Caki2 (cell line): ENCODE results near the gene HSPB9. TPM values are rescaled to one million over a fixed set of nuclear protein-coding genes. Genes with fewer than 3 reads are reported as not detected.

Experiments used
- DNase-seq: peaks from one replicate; pipeline ENCODE4 v3.0.0-alpha.2; 2015; ENCODE audit warnings: low read depth
- in situ Hi-C: cut with HindIII; loops from 2 replicates; pipeline ENCODE4 v1.10.0; 2016; ENCODE audit warnings: low sequenced_read_pairs, low pct_unique_long_range_greater_than_20kb, mixed read lengths
- total RNA-seq: library from RNA; depleted of rRNA; stranded (reverse); fragments of >200 nt; shearing (Covaris generic); gene quantifications from 2 replicates; pipeline ENCODE4 v1.2.3, GENCODE V29; 2014; ENCODE audit warnings: low replicate concordance

HSPB9 gene
- total RNA-seq, 1 experiment from 2014 or later = 0.20 TPM

- DNase-seq = no peak
- in situ Hi-C loops = no loop called here
Measured at GRCh38 chr17:42114118-42114517, 8.5 kb upstream of the HSPB9 start.

DNA sequence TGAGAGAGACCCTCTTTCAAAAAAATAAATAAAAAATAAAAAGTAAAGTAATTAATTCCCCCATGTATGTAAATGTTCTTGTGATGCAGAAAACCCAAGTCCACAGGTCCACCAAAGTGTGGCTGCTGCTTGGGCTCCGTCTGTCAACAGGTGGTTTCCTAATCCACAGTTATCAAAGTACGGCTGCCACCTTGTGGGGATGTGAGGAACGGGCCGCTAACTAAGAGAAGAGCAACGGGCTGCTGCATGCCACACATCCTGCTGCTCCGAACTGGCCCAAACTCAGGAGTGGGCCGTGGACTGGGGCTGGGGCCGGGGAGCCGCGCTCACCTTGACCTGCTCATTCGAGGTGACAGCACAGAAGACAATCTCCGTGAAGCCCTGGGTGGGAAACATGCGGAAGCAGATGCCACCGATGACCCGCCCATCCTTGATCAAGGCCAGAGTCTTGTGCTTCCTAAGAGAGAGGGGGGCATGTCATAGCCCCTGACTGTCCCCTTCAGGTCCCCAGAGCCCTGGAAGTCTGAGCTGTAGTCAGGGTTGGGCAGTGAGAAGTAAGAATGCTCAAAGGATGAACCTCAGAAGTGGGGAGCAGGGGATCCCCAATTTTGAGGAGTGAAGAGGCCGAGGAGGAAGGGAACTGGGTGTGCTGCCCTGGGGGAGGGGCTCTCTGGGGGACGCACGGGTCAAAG is 5.8 kb upstream of the HSPB9 start:
- in situ Hi-C loops = no loop called here
- DNase-seq = peak; percentile 67

- in situ Hi-C loops = no loop called here
- no peak for DNase-seq
Measured at GRCh38 chr17:42117397-42118125, 5.0 kb upstream of the HSPB9 start.

- in situ Hi-C loops = no loop called here
Measured at GRCh38 chr17:42118126-42118510, 4.5 kb upstream of the HSPB9 start.

GRCh38 chr17:42118545-42118944 is 4.1 kb upstream of the HSPB9 start:
- DNase-seq = no peak
- in situ Hi-C loops = no loop called here

More at GRCh38 chr17:42118126-42118510, 4.5 kb upstream of the HSPB9 start:
- no peak for DNase-seq

- in situ Hi-C loops = no loop called here
Measured at GRCh38 chr17:42119301-42119700, 3.3 kb upstream of the HSPB9 start.

DNA sequence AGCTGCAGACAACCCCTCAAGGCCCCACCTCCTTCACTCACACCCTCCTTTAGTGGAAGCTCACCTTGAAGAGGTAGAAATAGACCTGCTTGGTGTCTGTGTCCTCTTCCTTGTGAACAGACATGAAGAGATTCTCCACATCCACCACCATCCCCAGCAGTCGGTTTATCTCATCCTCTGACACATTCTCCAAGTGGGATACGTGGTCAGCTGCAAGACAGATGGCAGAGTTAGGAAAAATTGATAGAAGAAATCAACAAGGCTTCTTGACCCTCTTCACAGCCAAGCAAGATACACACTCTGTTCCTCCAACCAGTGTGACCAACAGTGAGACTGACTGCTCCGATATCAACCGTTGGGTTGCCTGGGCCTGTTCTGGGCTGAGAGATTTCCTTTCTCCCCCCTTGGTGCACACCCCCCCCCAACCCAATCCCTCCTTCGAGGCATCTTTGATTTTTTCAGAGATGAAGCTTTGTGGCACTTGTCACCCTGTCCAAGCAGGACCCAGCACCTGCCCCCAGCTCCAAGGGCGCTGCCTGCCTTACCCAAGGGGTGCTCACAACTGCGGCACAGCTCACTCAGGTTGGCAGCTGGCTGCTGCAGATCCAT is 2.3 kb upstream of the HSPB9 start:
- DNase-seq = no peak
- in situ Hi-C loops = no loop called here

More at GRCh38 chr17:42119301-42119700, 3.3 kb upstream of the HSPB9 start:
- no peak for DNase-seq

GRCh38 chr17:42120770-42121769 is 1.5 kb upstream of the HSPB9 start, which contains the start of gene KAT2A:
KAT2A (minus strand) TSS chr17:42121367; CDS start chr17:42121304, 63 bp downstream.
- in situ Hi-C loops = no loop called here
- peak; percentile 52 for DNase-seq

DNA sequence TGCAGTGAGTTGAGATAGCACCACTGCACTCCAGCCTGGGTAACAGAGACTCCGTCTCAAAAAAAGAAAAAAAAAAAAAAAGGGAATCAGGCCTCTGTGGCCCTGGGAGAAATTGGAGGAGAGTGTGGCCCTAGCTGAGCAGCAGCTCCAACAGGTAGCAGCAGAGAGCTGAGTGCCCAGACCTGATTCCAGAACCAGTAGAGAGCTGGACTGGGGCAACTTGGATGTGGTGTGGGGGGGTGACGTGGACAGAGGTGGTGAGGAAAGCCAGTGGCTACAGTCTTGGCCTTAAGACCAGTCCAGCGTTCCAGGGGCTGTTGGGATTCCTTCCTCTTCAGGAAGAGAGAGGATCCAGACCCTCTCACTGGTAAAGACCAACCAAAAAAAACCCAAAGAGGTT is 1.7 kb downstream of the HSPB9 start:
- in situ Hi-C loops = no loop called here
- no peak for DNase-seq

DNA sequence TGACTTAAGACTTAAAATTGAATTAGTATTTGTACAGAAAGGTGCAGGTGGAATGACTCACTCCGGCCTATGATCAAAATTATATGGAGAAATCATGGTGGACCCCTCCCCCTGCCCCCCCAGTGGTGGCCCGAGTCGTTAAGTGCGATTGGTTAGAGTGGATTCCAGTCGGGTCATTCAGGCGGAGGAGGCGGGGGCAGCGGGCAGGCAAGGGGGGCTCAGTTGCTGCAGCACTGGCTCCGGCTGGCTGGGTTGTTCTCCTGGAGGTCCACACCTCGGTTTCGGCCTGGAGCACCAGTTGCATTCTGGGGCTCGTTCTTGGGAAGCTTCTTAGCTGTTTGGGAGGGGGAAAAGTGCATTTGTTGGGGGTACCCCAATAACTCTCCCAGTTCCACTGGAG is 3.0 kb downstream of the HSPB9 start:
- DNase-seq = no peak
- in situ Hi-C loops = no loop called here

- DNase-seq = no peak
- in situ Hi-C loops = no loop called here
Measured at GRCh38 chr17:42126836-42127235, 4.2 kb downstream of the HSPB9 start.

- in situ Hi-C loops = no loop called here
- DNase-seq = no peak
Measured at GRCh38 chr17:42127414-42127813, 4.8 kb downstream of the HSPB9 start.

- in situ Hi-C loops = no loop called here
- no peak for DNase-seq
Measured at GRCh38 chr17:42129109-42129837, 6.7 kb downstream of the HSPB9 start.

DNA sequence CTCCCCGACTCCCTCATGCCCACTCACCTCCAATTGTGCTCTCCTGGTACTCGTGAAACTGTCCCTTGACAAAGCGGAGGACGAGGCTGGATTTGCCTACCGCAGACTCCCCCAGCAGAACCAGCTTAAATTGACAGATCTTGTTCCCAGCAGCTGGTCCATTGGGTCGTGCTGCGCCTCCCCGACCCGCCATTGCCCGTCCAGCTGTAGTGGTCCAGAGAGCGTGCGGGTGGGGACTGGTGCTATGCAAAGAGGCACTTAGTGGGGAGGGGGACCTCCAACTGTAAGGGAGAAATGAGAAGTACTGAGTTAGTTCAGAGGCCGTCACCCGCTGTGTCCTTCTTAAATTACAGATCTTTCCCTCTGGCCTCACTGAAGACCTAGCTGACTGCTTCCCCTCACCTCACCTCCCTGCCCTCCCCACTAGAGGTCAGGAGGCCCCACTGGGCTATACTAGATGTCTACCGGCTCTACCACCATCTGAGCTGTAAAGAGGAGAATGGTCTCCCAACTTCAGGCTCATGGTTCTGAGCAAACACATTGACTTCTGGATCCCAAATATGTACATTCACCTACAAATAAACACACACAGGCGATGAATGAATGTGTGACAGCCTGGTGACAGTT is 7.8 kb downstream of the HSPB9 start:
- in situ Hi-C loops = no loop called here
- no peak for DNase-seq

DNA sequence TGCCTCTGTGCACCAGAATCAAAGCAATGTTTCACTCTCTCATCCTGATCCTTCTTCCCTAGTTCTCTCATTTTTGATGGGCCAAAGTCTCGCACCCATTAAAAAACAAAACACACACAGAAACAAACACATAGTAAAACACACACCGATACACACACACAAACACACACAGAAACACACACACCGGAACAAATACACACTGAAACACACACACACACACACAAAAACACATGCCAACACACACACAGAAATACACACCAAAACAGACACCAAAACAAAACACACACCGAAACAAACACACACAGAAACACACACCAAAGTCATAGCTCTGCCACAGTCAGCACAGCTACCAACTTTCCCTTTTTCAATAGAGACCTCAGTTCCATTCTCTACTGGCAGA is 8.6 kb downstream of the HSPB9 start:
- in situ Hi-C loops = no loop called here
- DNase-seq = no peak

GRCh38 chr17:42131981-42132432 is 9.4 kb downstream of the HSPB9 start:
- no peak for DNase-seq
- in situ Hi-C loops = no loop called here

DNA sequence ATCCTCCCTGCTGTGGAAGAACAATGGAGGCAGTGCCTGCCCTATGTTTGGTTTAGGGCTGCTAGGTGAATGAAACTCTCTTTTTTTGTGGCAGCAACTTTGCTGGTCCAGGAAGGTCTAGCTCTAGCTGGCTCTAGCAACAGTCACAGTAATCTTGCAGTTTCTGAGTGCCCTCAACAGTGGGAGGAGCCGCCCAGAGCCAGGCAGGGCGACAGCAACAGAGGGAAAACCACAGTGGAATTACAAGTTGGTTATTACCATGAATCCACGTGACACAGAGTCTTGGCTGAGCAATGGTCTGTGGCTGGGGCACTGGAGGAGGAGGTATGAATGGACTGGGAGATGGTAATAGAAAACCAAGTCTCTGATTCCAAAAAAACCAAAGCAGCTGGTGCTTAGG is 10.3 kb downstream of the HSPB9 start:
- DNase-seq = peak; percentile 86
- in situ Hi-C loops = no loop called here
